ENCODE measurements around the gene KIF15. TPM values are rescaled to one million over a fixed set of nuclear protein-coding genes. Genes with fewer than 3 reads are reported as not detected.
"Not testable (repeated sequence)": the region's sequence is repeated elsewhere in the genome, so short reads cannot be mapped to it uniquely, and the experiment has no call there.

Gene KIF15
- polyA plus RNA-seq, 4 donors = 0.54 to 11.1 (median 5.5) TPM

GRCh38 chr3:44805960-44806359 is 44.4 kb downstream of the KIF15 start:
- no peaks in the 10 kb centered on the region for H3K9me3 ChIP-seq (ENCODE audit: control insufficient read depth in 2 of 2, insufficient read depth in 1 of 2, low read depth in 1 of 2, low read length in 1 of 2)
- H3K4me3 ChIP-seq (ENCODE audit: low read depth in 1 of 3, low read length in 3 of 3) = no peak overlapping the region
- H3K4me1 ChIP-seq (ENCODE audit: control insufficient read depth in 3 of 3, insufficient read depth in 2 of 3, low read depth in 1 of 3, low read length in 2 of 3) = no peaks in the 10 kb centered on the region
- no peak overlapping the region for H3K27ac ChIP-seq (ENCODE audit: low read depth in 1 of 3, low read length in 2 of 3)
- H3K36me3 ChIP-seq (ENCODE audit: control insufficient read depth in 3 of 3, insufficient read depth in 2 of 3, low read depth in 1 of 3, low read length in 3 of 3) = peaks cover 0 to 8% (median 0%) of the 10 kb centered on the region in 3 donors
- FAIRE-seq = no peak
- DNase-seq = no peak
- WGBS, 3 donors = 92 to 98% (median 95%) methylated on average over 2 of the region's 2 CpGs
- no peaks in the 10 kb centered on the region for H3K27me3 ChIP-seq (ENCODE audit: control insufficient read depth in 3 of 3, insufficient read depth in 3 of 3, low read length in 3 of 3)

GRCh38 chr3:44814751-44815150 is 53.2 kb downstream of the KIF15 start:
- FAIRE-seq = no peak
- Histone ChIP-seq H3K4me1 (ENCODE audit: control insufficient read depth in 3 of 3, insufficient read depth in 2 of 3, low read depth in 1 of 3, low read length in 2 of 3) (no peaks in the 10 kb centered on the region), H3K36me3 (ENCODE audit: control insufficient read depth in 3 of 3, insufficient read depth in 2 of 3, low read depth in 1 of 3, low read length in 3 of 3) (peaks cover 0 to 12% (median 0%) of the 10 kb centered on the region in 3 donors), H3K9me3 (ENCODE audit: control insufficient read depth in 2 of 2, insufficient read depth in 1 of 2, low read depth in 1 of 2, low read length in 1 of 2) (no peaks in the 10 kb centered on the region), H3K27me3 (ENCODE audit: control insufficient read depth in 3 of 3, insufficient read depth in 3 of 3, low read length in 3 of 3) (no peaks in the 10 kb centered on the region), H3K4me3 (ENCODE audit: low read depth in 1 of 3, low read length in 3 of 3) (no peak overlapping the region), H3K27ac (ENCODE audit: low read depth in 1 of 3, low read length in 2 of 3) (no peak overlapping the region)
- 92 to 95% (median 93%) methylated on average over 6 of the region's 6 CpGs for WGBS, 3 donors
- no peak for DNase-seq

- not testable (repeated sequence) for H3K27ac ChIP-seq (ENCODE audit: low read depth in 1 of 3, low read length in 2 of 3); H3K27me3 ChIP-seq (ENCODE audit: control insufficient read depth in 3 of 3, insufficient read depth in 3 of 3, low read length in 3 of 3); DNase-seq; FAIRE-seq; H3K36me3 ChIP-seq (ENCODE audit: control insufficient read depth in 3 of 3, insufficient read depth in 2 of 3, low read depth in 1 of 3, low read length in 3 of 3); H3K4me1 ChIP-seq (ENCODE audit: control insufficient read depth in 3 of 3, insufficient read depth in 2 of 3, low read depth in 1 of 3, low read length in 2 of 3); H3K4me3 ChIP-seq (ENCODE audit: low read depth in 1 of 3, low read length in 3 of 3); H3K9me3 ChIP-seq (ENCODE audit: control insufficient read depth in 2 of 2, insufficient read depth in 1 of 2, low read depth in 1 of 2, low read length in 1 of 2)
- WGBS, 3 donors = 93 to 99% (median 98%) methylated on average over 2 of the region's 2 CpGs
Observed at GRCh38 chr3:44816334-44816733, 54.7 kb downstream of the KIF15 start.

- not testable (repeated sequence) for H3K4me3 ChIP-seq (ENCODE audit: low read depth in 1 of 3, low read length in 3 of 3); H3K9me3 ChIP-seq (ENCODE audit: control insufficient read depth in 2 of 2, insufficient read depth in 1 of 2, low read depth in 1 of 2, low read length in 1 of 2); H3K36me3 ChIP-seq (ENCODE audit: control insufficient read depth in 3 of 3, insufficient read depth in 2 of 3, low read depth in 1 of 3, low read length in 3 of 3); H3K27ac ChIP-seq (ENCODE audit: low read depth in 1 of 3, low read length in 2 of 3); H3K27me3 ChIP-seq (ENCODE audit: control insufficient read depth in 3 of 3, insufficient read depth in 3 of 3, low read length in 3 of 3); DNase-seq; FAIRE-seq; H3K4me1 ChIP-seq (ENCODE audit: control insufficient read depth in 3 of 3, insufficient read depth in 2 of 3, low read depth in 1 of 3, low read length in 2 of 3)
- 95 to 97% (median 97%) methylated on average over 22 to 34 of the region's 34 CpGs for WGBS, 3 donors
Observed at GRCh38 chr3:44821206-44821605, 59.6 kb downstream of the KIF15 start.

GRCh38 chr3:44825264-44825925 is 63.8 kb downstream of the KIF15 start:
- no peak for FAIRE-seq
- WGBS, 3 donors = 89 to 92% (median 91%) methylated on average over 2 of the region's 2 CpGs
- Histone ChIP-seq H3K9me3 (ENCODE audit: control insufficient read depth in 2 of 2, insufficient read depth in 1 of 2, low read depth in 1 of 2, low read length in 1 of 2) (no peaks in the 10 kb centered on the region), H3K36me3 (ENCODE audit: control insufficient read depth in 3 of 3, insufficient read depth in 2 of 3, low read depth in 1 of 3, low read length in 3 of 3) (peaks cover 0 to 2% (median 0%) of the 10 kb centered on the region in 3 donors), H3K27me3 (ENCODE audit: control insufficient read depth in 3 of 3, insufficient read depth in 3 of 3, low read length in 3 of 3) (no peaks in the 10 kb centered on the region), H3K27ac (ENCODE audit: low read depth in 1 of 3, low read length in 2 of 3) (no peak overlapping the region), H3K4me3 (ENCODE audit: low read depth in 1 of 3, low read length in 3 of 3) (no peak overlapping the region), H3K4me1 (ENCODE audit: control insufficient read depth in 3 of 3, insufficient read depth in 2 of 3, low read depth in 1 of 3, low read length in 2 of 3) (no peaks in the 10 kb centered on the region)
- no peak for DNase-seq

- DNase-seq = no peak
- Histone ChIP-seq H3K4me3 (ENCODE audit: low read depth in 1 of 3, low read length in 3 of 3) (no peak overlapping the region), H3K27me3 (ENCODE audit: control insufficient read depth in 3 of 3, insufficient read depth in 3 of 3, low read length in 3 of 3) (no peaks in the 10 kb centered on the region), H3K4me1 (ENCODE audit: control insufficient read depth in 3 of 3, insufficient read depth in 2 of 3, low read depth in 1 of 3, low read length in 2 of 3) (no peaks in the 10 kb centered on the region), H3K9me3 (ENCODE audit: control insufficient read depth in 2 of 2, insufficient read depth in 1 of 2, low read depth in 1 of 2, low read length in 1 of 2) (no peaks in the 10 kb centered on the region), H3K27ac (ENCODE audit: low read depth in 1 of 3, low read length in 2 of 3) (no peak overlapping the region), H3K36me3 (ENCODE audit: control insufficient read depth in 3 of 3, insufficient read depth in 2 of 3, low read depth in 1 of 3, low read length in 3 of 3) (peaks cover 0 to 2% (median 2%) of the 10 kb centered on the region in 3 donors)
- 94 to 97% (median 97%) methylated on average over 3 of the region's 3 CpGs for WGBS, 3 donors
- FAIRE-seq = no peak
Observed at GRCh38 chr3:44827196-44827595, 65.6 kb downstream of the KIF15 start.

GRCh38 chr3:44831232-44831631 is 69.6 kb downstream of the KIF15 start:
- Histone ChIP-seq H3K36me3 (ENCODE audit: control insufficient read depth in 3 of 3, insufficient read depth in 2 of 3, low read depth in 1 of 3, low read length in 3 of 3) (peaks cover 2 to 7% (median 2%) of the 10 kb centered on the region in 3 donors), H3K27me3 (ENCODE audit: control insufficient read depth in 3 of 3, insufficient read depth in 3 of 3, low read length in 3 of 3) (no peaks in the 10 kb centered on the region), H3K4me3 (ENCODE audit: low read depth in 1 of 3, low read length in 3 of 3) (no peak overlapping the region), H3K27ac (ENCODE audit: low read depth in 1 of 3, low read length in 2 of 3) (no peak overlapping the region), H3K9me3 (ENCODE audit: control insufficient read depth in 2 of 2, insufficient read depth in 1 of 2, low read depth in 1 of 2, low read length in 1 of 2) (peaks cover 0 to 3% of the 10 kb centered on the region in 2 donors), H3K4me1 (ENCODE audit: control insufficient read depth in 3 of 3, insufficient read depth in 2 of 3, low read depth in 1 of 3, low read length in 2 of 3) (no peaks in the 10 kb centered on the region)
- 91 to 97% (median 97%) methylated on average over 5 of the region's 5 CpGs for WGBS, 3 donors
- DNase-seq (no peak), FAIRE-seq (no peak)

GRCh38 chr3:44832032-44832431 is 70.4 kb downstream of the KIF15 start:
- H3K36me3 ChIP-seq (ENCODE audit: control insufficient read depth in 3 of 3, insufficient read depth in 2 of 3, low read depth in 1 of 3, low read length in 3 of 3) = peaks cover 2 to 7% (median 2%) of the 10 kb centered on the region in 3 donors
- no peak for FAIRE-seq
- H3K27me3 ChIP-seq (ENCODE audit: control insufficient read depth in 3 of 3, insufficient read depth in 3 of 3, low read length in 3 of 3) = no peaks in the 10 kb centered on the region
- no peak for DNase-seq
- 95 to 100% (median 96%) methylated on average over 1 of the region's 1 CpG for WGBS, 3 donors
- peaks cover 0 to 9% of the 10 kb centered on the region in 2 donors for H3K9me3 ChIP-seq (ENCODE audit: control insufficient read depth in 2 of 2, insufficient read depth in 1 of 2, low read depth in 1 of 2, low read length in 1 of 2)
- no peak overlapping the region for H3K27ac ChIP-seq (ENCODE audit: low read depth in 1 of 3, low read length in 2 of 3)
- no peaks in the 10 kb centered on the region for H3K4me1 ChIP-seq (ENCODE audit: control insufficient read depth in 3 of 3, insufficient read depth in 2 of 3, low read depth in 1 of 3, low read length in 2 of 3)
- H3K4me3 ChIP-seq (ENCODE audit: low read depth in 1 of 3, low read length in 3 of 3) = no peak overlapping the region

- no peaks in the 10 kb centered on the region for H3K27me3 ChIP-seq (ENCODE audit: control insufficient read depth in 3 of 3, insufficient read depth in 3 of 3, low read length in 3 of 3)
- H3K27ac ChIP-seq (ENCODE audit: low read depth in 1 of 3, low read length in 2 of 3) = no peak overlapping the region
- DNase-seq (no peak), FAIRE-seq (no peak)
- peaks cover 0 to 10% of the 10 kb centered on the region in 2 donors for H3K9me3 ChIP-seq (ENCODE audit: control insufficient read depth in 2 of 2, insufficient read depth in 1 of 2, low read depth in 1 of 2, low read length in 1 of 2)
- 85 to 100% (median 96%) methylated on average over 2 of the region's 2 CpGs for WGBS, 3 donors
- H3K4me1 ChIP-seq (ENCODE audit: control insufficient read depth in 3 of 3, insufficient read depth in 2 of 3, low read depth in 1 of 3, low read length in 2 of 3) = no peaks in the 10 kb centered on the region
- H3K36me3 ChIP-seq (ENCODE audit: control insufficient read depth in 3 of 3, insufficient read depth in 2 of 3, low read depth in 1 of 3, low read length in 3 of 3) = peaks cover 2 to 7% (median 2%) of the 10 kb centered on the region in 3 donors
- H3K4me3 ChIP-seq (ENCODE audit: low read depth in 1 of 3, low read length in 3 of 3) = no peak overlapping the region
Observed at GRCh38 chr3:44832965-44833364, 71.4 kb downstream of the KIF15 start.
